ENCODE data around the gene HNRNPA0.
A peak's percentile ranks its signal among the peaks of the same experiment; 100 is the strongest.

HNRNPA0 gene

GRCh38 chr5:137760719-137761516 lies 6.8 kb upstream of the HNRNPA0 start:
- DNase-seq (ENCODE audit: low read depth), result peak; percentile 11
- no peak for TF ChIP-seq CTCF (IDR thresholded peaks at IDR 0.05; ENCODE audit: insufficient read depth, low read depth, low read length, missing control alignments)
- H3K4me3 ChIP-seq (ENCODE audit: low read length), result no peak overlapping the region

- no peak for TF ChIP-seq CTCF (IDR thresholded peaks at IDR 0.05; ENCODE audit: insufficient read depth, low read depth, low read length, missing control alignments)
- no peak for DNase-seq (ENCODE audit: low read depth)
- no peak overlapping the region for H3K4me3 ChIP-seq (ENCODE audit: low read length)
These were observed 6.1 kb upstream of the HNRNPA0 start for GRCh38 chr5:137760294-137760693.

- no peak overlapping the region for H3K4me3 ChIP-seq (ENCODE audit: low read length)
These were observed 4.6 kb upstream of the HNRNPA0 start for GRCh38 chr5:137758715-137759306.

GRCh38 chr5:137758121-137758520 lies 4.0 kb upstream of the HNRNPA0 start:
- TF ChIP-seq CTCF (IDR thresholded peaks at IDR 0.05; ENCODE audit: insufficient read depth, low read depth, low read length, missing control alignments), result no peak
- no peak for DNase-seq (ENCODE audit: low read depth)
- no peak overlapping the region for H3K4me3 ChIP-seq (ENCODE audit: low read length)

More at GRCh38 chr5:137758715-137759306, 4.6 kb upstream of the HNRNPA0 start:
- no peak for TF ChIP-seq CTCF (IDR thresholded peaks at IDR 0.05; ENCODE audit: insufficient read depth, low read depth, low read length, missing control alignments)
- peak; percentile 69 for DNase-seq (ENCODE audit: low read depth)

GRCh38 chr5:137757634-137758033 lies 3.5 kb upstream of the HNRNPA0 start:
- TF ChIP-seq CTCF (IDR thresholded peaks at IDR 0.05; ENCODE audit: insufficient read depth, low read depth, low read length, missing control alignments), result no peak
- no peak for DNase-seq (ENCODE audit: low read depth)
- H3K4me3 ChIP-seq (ENCODE audit: low read length), result no peak overlapping the region

- no peak for DNase-seq (ENCODE audit: low read depth)
- peak overlapping the region; percentile 92 for H3K4me3 ChIP-seq (ENCODE audit: low read length)
- TF ChIP-seq CTCF (IDR thresholded peaks at IDR 0.05; ENCODE audit: insufficient read depth, low read depth, low read length, missing control alignments), result no peak
These were observed 999 bp upstream of the HNRNPA0 start for GRCh38 chr5:137754961-137755762.

All from epithelial cell of esophagus (primary cell).